Esophagus (tissue), 2 donors: ENCODE data around the gene NPIPB9. TPM values are rescaled to one million over a fixed set of nuclear protein-coding genes. Genes with fewer than 3 reads are reported as not detected.
"Not testable (repeated sequence)": the region's sequence is repeated elsewhere in the genome, so short reads cannot be mapped to it uniquely, and the experiment has no call there.

Experiments used
- H3K27ac ChIP-seq, 2 donors: one replicate each; pipeline ENCODE4 v1.5.1; 2013; ENCODE audit warnings: low read depth in 2 of 2, mild to moderate bottlenecking in 2 of 2, inconsistent platforms in 1 of 2, low read length in 1 of 2, moderate library complexity in 1 of 2
- H3K27me3 ChIP-seq, 2 donors: one replicate each; pipeline ENCODE4 v1.6.1; 2013; ENCODE audit warnings: low read length in 2 of 2, control low read depth in 1 of 2, mild to moderate bottlenecking in 1 of 2; ENCODE audit not compliant: insufficient read depth in 2 of 2, control insufficient read depth in 1 of 2
- H3K36me3 ChIP-seq, 2 donors: one replicate each; pipeline ENCODE4 v1.6.1; 2013; ENCODE audit warnings: low read length in 1 of 2; ENCODE audit not compliant: control insufficient read depth in 2 of 2, insufficient read depth in 2 of 2
- H3K4me1 ChIP-seq, 2 donors: one replicate each; pipeline ENCODE4 v1.6.1; 2013; ENCODE audit warnings: low read length in 1 of 2; ENCODE audit not compliant: control insufficient read depth in 2 of 2, insufficient read depth in 2 of 2
- H3K4me3 ChIP-seq, 2 donors: one replicate each; pipeline ENCODE4 v1.5.1; 2013; ENCODE audit warnings: low read length in 2 of 2, mild to moderate bottlenecking in 2 of 2, low read depth in 1 of 2, moderate library complexity in 1 of 2
- H3K9me3 ChIP-seq, 2 donors: one replicate each; pipeline ENCODE4 v1.6.1; 2013; ENCODE audit warnings: mild to moderate bottlenecking in 2 of 2, low read depth in 1 of 2, low read length in 1 of 2, moderate library complexity in 1 of 2; ENCODE audit not compliant: control insufficient read depth in 2 of 2, insufficient read depth in 1 of 2
- WGBS, 2 donors: extraction: QIAGEN DNeasy Blood & Tissue Kit; methylation state at CpG; one replicate each; pipeline ENCODE4 v1.1.7; 2013; 5-methylcytosine and 5-hydroxymethylcytosine counted together
- polyA plus RNA-seq, 2 donors: library from polyadenylated mRNA; stranded (reverse); fragments of 200-250 nt; gene quantifications; one replicate each; pipeline ENCODE4 v1.2.3, GENCODE V29; 2013
- donor health status: healthy with polysubstance abuse.
- donor health status: Bipolar disorder and iron deficiency.

Gene NPIPB9
- under 1 TPM; 0.14 to 0.79 TPM for polyA plus RNA-seq

- WGBS, 2 donors: no CpG with 5 or more reads among the region's 5 CpGs
These were observed at the start of gene NPIPB9 for GRCh38 chr16:28751487-28751886. Gene NPIPB9, plus strand, starts transcription at chr16:28751787.

DNA sequence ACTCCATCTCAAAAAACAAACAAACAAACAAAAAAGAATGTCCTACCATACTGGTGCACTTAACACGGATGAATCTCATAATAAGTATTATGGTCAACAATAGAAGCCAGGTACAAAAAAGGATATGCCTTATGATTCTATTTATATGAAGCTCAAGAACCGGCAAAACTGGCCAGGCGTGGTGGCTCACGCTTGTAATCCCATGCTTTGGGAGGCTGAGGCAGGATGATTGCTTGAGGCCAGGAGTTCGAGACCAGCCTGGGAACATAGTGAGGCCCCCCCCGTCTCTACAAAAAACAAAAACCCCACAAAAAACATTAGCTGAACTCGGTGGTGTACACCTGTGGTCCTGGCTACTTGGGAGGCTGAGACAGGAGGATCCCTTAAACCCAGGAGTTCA is 47.3 kb upstream of the NPIPB9 start:
- H3K27me3 ChIP-seq, H3K27ac ChIP-seq, H3K4me3 ChIP-seq, H3K36me3 ChIP-seq, H3K4me1 ChIP-seq, H3K9me3 ChIP-seq: not testable (repeated sequence)
- 48% methylated on average over 5 of the region's 7 CpGs; no CpG with 5 or more reads in 1 of the 2 donors for WGBS, 2 donors

More at GRCh38 chr16:28751487-28751886, at the start of gene NPIPB9:
- H3K27me3 ChIP-seq, H3K9me3 ChIP-seq, H3K4me3 ChIP-seq, H3K27ac ChIP-seq, H3K4me1 ChIP-seq, H3K36me3 ChIP-seq: not testable (repeated sequence)

DNA sequence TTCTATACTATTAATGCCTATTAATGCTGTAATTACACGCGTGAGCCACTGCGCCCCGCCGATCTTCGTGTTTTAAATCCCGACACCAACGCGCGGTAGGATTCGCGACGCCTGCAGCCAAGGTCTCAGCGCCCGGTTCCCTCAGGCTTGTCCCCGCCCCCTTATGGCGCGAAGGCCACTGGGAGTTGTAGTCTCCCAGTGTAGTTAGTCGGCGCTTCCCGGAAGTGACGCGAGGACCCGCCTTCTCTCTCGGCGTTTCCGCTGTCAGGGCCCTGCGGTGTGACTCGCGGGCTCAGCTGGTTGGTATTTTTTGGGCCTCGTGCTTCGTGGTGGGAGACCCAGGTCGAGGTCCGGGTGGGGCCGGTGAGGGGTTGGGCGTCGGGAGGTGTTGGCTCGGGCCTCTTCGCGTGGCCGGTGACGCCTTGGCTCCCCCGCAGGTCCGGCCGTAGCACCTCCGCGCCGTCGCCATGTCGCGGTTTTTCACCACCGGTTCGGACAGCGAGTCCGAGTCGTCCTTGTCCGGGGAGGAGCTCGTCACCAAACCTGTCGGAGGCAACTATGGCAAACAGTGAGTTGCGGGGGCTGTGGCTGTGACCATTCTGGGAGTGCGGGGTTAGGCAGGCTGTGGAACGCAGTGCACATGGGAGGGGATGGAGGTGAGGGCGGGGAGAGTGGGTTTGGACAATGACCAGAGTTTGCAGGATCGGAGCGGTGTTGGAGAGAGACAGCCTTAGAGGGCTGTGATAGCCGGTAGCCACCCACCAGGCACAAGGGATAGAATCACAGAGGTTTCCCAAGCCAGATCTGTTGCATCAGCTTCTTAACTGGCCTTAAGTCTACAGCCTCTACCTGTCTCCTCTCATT is 40.1 kb upstream of the NPIPB9 start, which contains the start of gene EIF3C:
Gene EIF3C (plus strand): TSS at position 245 of the 864 bp plus-strand sequence. CDS start 223 bp downstream, at position 468.
- not testable (repeated sequence) for H3K27me3 ChIP-seq, H3K27ac ChIP-seq, H3K9me3 ChIP-seq, H3K4me1 ChIP-seq, H3K36me3 ChIP-seq, H3K4me3 ChIP-seq
- no CpG with 5 or more reads among the region's 66 CpGs for WGBS, 2 donors

DNA sequence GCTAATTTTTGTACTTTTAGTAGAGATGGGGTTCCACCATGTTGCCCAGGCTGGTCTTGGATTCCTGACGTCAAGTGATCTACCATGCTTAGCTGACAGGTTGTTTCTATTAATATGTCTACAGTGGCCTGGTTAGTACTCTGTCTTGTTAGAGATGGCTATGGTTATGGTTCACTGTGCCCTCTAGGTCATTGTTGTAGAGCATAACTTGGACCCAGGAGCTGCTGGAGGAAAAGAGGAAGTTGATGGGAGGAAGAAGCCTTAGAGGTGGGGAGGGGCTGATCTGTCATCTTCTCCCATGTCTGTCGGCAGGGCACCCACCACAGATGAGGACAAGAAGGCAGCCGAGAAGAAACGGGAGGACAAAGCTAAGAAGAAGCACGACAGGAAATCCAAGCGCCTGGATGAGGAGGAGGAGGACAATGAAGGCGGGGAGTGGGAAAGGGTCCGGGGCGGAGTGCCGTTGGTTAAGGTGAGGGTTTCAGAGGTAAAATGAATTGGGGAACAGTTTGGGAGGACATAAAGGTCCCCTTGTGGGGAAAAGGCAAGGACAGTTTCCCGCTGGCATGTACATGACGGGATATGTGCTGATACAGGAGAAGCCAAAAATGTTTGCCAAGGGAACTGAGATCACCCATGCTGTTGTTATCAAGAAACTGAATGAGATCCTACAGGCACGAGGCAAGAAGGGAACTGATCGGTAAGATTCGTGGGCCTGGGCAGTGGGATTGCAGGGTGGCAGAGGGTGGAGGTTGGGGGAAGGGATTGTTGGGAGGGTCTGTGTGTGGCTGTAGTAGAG is 28.5 kb upstream of the NPIPB9 start:
- H3K9me3 ChIP-seq, H3K4me1 ChIP-seq, H3K27me3 ChIP-seq, H3K4me3 ChIP-seq, H3K27ac ChIP-seq, H3K36me3 ChIP-seq: not testable (repeated sequence)
- WGBS, 2 donors: 94 to 97% methylated on average over 11 to 12 of the region's 15 CpGs

- H3K27ac ChIP-seq, H3K36me3 ChIP-seq, H3K4me1 ChIP-seq, H3K27me3 ChIP-seq, H3K4me3 ChIP-seq, H3K9me3 ChIP-seq: not testable (repeated sequence)
- whole genome bisulfite sequencing, 2 donors: no CpG with 5 or more reads among the region's 5 CpGs
These were observed 20.3 kb upstream of the NPIPB9 start for GRCh38 chr16:28731253-28731652.

DNA sequence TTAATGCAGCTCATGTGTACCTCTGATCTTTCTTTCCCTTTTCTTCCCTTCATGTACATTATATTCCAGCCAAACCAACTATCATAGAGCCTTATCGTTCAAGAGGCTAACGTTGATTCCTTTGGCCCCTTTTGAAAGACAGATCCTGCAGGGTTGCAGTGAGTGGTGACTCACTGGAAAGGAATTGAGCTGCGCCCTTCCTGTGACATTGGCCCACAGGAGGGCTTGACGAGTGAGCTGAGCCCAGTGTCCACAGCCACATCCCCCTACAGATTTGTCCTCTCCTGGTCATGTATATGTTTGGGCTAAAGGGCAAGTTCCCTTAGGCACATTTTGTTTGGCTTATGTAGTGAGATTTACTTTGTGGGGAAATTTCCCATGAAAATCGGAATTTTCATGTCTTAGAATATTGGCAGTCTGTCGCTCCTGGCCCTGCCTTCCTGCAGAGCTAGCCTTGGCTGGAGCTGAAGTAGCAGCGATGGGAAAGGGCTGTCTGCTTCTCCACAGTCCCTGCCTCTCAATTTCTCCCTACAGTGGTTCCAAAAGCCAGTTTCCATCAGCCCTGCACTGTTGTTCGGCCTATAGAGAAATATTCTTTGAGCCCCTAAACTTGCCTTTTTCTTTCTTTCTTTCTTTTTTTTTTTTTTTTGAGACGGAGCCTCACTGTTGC is 19.0 kb upstream of the NPIPB9 start:
- not testable (repeated sequence) for H3K4me1 ChIP-seq, H3K4me3 ChIP-seq
- WGBS, 2 donors: 71% methylated on average over 2 of the region's 9 CpGs; no CpG with 5 or more reads in 1 of the 2 donors

DNA sequence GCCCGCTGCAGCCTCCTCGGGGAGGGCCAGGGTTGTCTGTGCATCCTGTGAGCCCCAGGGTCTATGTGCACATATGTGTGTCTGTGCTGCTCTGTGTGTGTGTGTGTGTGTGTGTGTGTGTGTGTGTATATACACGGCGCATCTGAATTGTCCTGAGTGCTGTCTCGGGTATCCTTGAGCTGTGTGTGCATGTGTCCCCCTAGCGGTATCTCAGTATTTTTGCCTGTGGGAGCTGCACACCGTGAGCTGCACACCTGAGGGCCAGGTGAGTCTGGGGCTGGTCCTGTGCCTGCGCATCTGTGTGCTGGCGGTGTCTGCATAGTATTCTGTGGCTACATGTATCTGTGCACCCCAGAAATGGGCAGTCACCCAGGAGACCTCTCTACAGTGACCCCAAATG is 11.8 kb upstream of the NPIPB9 start:
- 9 to 17% methylated on average over 4 to 6 of the region's 9 CpGs for WGBS, 2 donors
- H3K36me3 ChIP-seq, H3K4me3 ChIP-seq: not testable (repeated sequence)

More for the DNA sequence above, 19.0 kb upstream of the NPIPB9 start:
- H3K36me3 ChIP-seq, H3K27ac ChIP-seq, H3K9me3 ChIP-seq, H3K27me3 ChIP-seq: not testable (repeated sequence)

DNA sequence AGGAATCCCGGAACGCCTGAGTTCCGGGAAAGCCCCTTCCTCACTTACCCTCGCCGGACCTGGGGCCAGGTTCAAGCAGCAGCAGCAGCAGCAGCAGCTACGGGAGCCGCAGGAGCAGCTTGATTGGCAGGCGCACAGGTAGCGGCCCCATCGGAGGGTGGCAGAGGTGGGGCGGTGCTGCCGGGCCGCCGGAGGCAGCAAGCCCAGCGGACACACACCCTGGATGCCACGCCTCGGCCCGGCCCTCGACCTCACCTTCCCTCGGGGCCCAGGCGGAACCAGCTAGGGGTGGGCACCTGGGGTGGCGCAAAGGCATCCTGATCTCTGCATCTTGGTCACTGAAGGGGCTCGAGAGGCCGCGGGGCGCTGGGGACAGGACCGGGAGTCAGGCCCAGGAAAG is 11.0 kb upstream of the NPIPB9 start:
- not testable (repeated sequence) for H3K4me1 ChIP-seq, H3K4me3 ChIP-seq, H3K27ac ChIP-seq, H3K27me3 ChIP-seq, H3K9me3 ChIP-seq, H3K36me3 ChIP-seq
- WGBS, 2 donors: 0 to 6% methylated on average over 5 to 14 of the region's 27 CpGs

More for the DNA sequence above, 11.8 kb upstream of the NPIPB9 start:
- H3K27ac ChIP-seq, H3K9me3 ChIP-seq, H3K27me3 ChIP-seq, H3K4me1 ChIP-seq: not testable (repeated sequence)

- not testable (repeated sequence) for H3K27ac ChIP-seq, H3K4me3 ChIP-seq, H3K27me3 ChIP-seq, H3K36me3 ChIP-seq, H3K9me3 ChIP-seq, H3K4me1 ChIP-seq
- WGBS, 2 donors: 57 to 79% methylated on average over 3 to 4 of the region's 9 CpGs
These were observed 10.3 kb upstream of the NPIPB9 start for GRCh38 chr16:28741295-28741694.
